Progenitor cell of endocrine pancreas (in vitro differentiated cells): Measurements from ENCODE around the gene ATG4A. TPM values are rescaled to one million over a fixed set of nuclear protein-coding genes. Genes with fewer than 3 reads are reported as not detected.

ENCODE experiments used
- DNase-seq: peaks from one replicate; pipeline ENCODE4 v3.0.0; 2021; ENCODE audit warnings: low spot score; ENCODE audit not compliant: unreplicated experiment
- H3K27ac Mint-ChIP-seq: 2 replicates; pipeline ENCODE4 v1.8.0; 2021; ENCODE audit warnings: mild to moderate bottlenecking, moderate library complexity, mixed read lengths
- H3K27me3 Mint-ChIP-seq: 2 replicates; pipeline ENCODE4 v1.8.0; 2021; ENCODE audit warnings: mixed read lengths
- H3K36me3 Mint-ChIP-seq: 2 replicates; pipeline ENCODE4 v1.8.0; 2022; ENCODE audit warnings: mixed read lengths; ENCODE audit not compliant: insufficient read depth
- H3K4me1 Mint-ChIP-seq: 2 replicates; pipeline ENCODE4 v1.8.0; 2021; ENCODE audit warnings: low read depth, mixed read lengths
- H3K4me3 Mint-ChIP-seq: 2 replicates; pipeline ENCODE4 v1.8.0; 2021; ENCODE audit warnings: low read depth, mild to moderate bottlenecking, moderate library complexity, mixed read lengths
- H3K9me3 Mint-ChIP-seq: 2 replicates; pipeline ENCODE4 v1.8.0; 2021; ENCODE audit warnings: low read depth, mixed read lengths
- CTCF ChIP-seq: fragments of 200-600 bp; sonication (generic); IDR thresholded peaks from one replicate; pipeline ENCODE4 v1.5.0; 2021; ENCODE audit warnings: antibody characterized with exemption, mild to moderate bottlenecking; ENCODE audit not compliant: unreplicated experiment
- total RNA-seq: library from RNA; stranded (reverse); gene quantifications from 2 replicates; pipeline ENCODE4 v1.2.1, GENCODE V29; 2021

The ATG4A gene
- total RNA-seq, 1 donor from 2014 or later, result 12.6 TPM

GRCh38 chrX:108090491-108091263 lies 901 bp upstream of the ATG4A start:
- no peak for DNase-seq
- no peak overlapping the region for H3K4me3 Mint-ChIP-seq
- TF ChIP-seq CTCF, result no peak

GRCh38 chrX:108091878-108092291 lies 307 bp downstream of the ATG4A start:
- peaks cover 10% of the 10 kb centered on the region for H3K4me1 Mint-ChIP-seq
- no peaks in the 10 kb centered on the region for H3K36me3 Mint-ChIP-seq
- H3K27ac Mint-ChIP-seq, result no peak overlapping the region
- TF ChIP-seq CTCF, result no peak
- H3K9me3 Mint-ChIP-seq, result no peaks in the 10 kb centered on the region
- no peak overlapping the region for H3K4me3 Mint-ChIP-seq
- DNase-seq, result no peak
- no peaks in the 10 kb centered on the region for H3K27me3 Mint-ChIP-seq

More at GRCh38 chrX:108090491-108091263, 901 bp upstream of the ATG4A start:
- no peaks in the 10 kb centered on the region for H3K9me3 Mint-ChIP-seq
- no peak overlapping the region for H3K27ac Mint-ChIP-seq
- no peaks in the 10 kb centered on the region for H3K27me3 Mint-ChIP-seq
- H3K4me1 Mint-ChIP-seq, result peaks cover 10% of the 10 kb centered on the region
- H3K36me3 Mint-ChIP-seq, result peaks cover 4% of the 10 kb centered on the region

GRCh38 chrX:108097380-108097779 lies 5.8 kb downstream of the ATG4A start:
- Mint-ChIP-seq H3K27ac (no peak overlapping the region), H3K9me3 (no peaks in the 10 kb centered on the region), H3K4me3 (no peak overlapping the region), H3K36me3 (no peaks in the 10 kb centered on the region), H3K27me3 (no peaks in the 10 kb centered on the region), H3K4me1 (peaks cover 3% of the 10 kb centered on the region)
- TF ChIP-seq CTCF, result no peak
- DNase-seq, result no peak

DNA sequence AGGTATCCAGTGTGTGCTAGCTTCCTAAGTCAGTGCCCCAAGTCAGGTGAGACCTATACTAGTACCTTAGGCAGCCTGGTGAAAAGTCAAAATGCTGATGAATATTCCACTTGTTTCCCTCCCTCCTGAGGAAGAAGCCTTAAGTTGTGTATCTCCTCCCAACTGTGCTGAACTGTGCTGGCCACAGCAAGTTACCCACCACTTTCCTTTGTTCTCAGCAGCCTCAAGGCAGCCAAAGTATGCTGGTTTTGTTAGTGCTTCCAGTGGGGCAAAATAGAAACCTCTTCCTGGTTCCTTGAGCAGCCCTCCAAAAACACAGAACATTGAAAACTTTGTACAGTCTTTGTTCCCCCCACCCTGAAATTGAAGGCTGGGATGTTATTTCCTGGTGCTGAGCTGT lies 13.9 kb downstream of the ATG4A start:
- Mint-ChIP-seq H3K4me3 (no peak overlapping the region), H3K36me3 (no peaks in the 10 kb centered on the region), H3K27ac (peak overlapping the region; percentile 49), H3K4me1 (no peaks in the 10 kb centered on the region), H3K27me3 (no peaks in the 10 kb centered on the region), H3K9me3 (no peaks in the 10 kb centered on the region)
- no peak for DNase-seq
- TF ChIP-seq CTCF, result no peak

DNA sequence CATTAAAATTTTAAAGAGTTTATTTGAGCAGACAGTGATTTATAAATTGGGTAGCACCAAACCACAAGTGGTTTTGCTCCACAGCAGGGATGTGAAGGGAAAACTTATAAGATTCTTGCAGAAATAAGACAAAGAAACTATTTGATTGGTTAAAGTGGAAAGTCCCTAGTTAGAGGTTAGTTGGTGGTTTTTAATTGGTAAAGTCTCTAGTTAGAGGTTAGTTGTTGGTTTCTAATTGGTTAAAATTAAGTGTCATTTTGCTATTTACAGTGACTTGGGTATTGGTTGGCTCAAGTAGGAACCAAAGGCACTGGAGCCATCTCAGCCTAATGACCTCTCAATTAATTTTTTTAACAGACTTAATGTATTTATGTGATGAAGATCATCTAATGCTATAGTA lies 23.0 kb downstream of the ATG4A start:
- Mint-ChIP-seq H3K9me3 (no peaks in the 10 kb centered on the region), H3K27ac (no peak overlapping the region), H3K4me3 (no peak overlapping the region), H3K27me3 (no peaks in the 10 kb centered on the region), H3K4me1 (no peaks in the 10 kb centered on the region), H3K36me3 (no peaks in the 10 kb centered on the region)
- no peak for TF ChIP-seq CTCF
- DNase-seq, result no peak
